AG09309 (cell line): ENCODE measurements around the gene LRRC26.

ENCODE experiments used
- DNase-seq: peaks from one replicate; pipeline ENCODE4 v3.0.0-alpha.2; 2010; ENCODE audit warnings: low read depth
- H3K4me3 ChIP-seq: 2 replicates; pipeline ENCODE4 v1.5.1; 2011; ENCODE audit warnings: mild to moderate bottlenecking, low read depth, low read length, moderate library complexity; ENCODE audit not compliant: control insufficient read depth
- TF ChIP-seq, protein P1 (sequence below): IDR thresholded peaks from 2 replicates; pipeline ENCODE4 v1.5.1; 2011; ENCODE audit warnings: mild to moderate bottlenecking, low read depth, low read length, inconsistent platforms; ENCODE audit not compliant: insufficient read depth, control insufficient read depth; ENCODE audit errors: missing control alignments

The LRRC26 gene

DNA sequence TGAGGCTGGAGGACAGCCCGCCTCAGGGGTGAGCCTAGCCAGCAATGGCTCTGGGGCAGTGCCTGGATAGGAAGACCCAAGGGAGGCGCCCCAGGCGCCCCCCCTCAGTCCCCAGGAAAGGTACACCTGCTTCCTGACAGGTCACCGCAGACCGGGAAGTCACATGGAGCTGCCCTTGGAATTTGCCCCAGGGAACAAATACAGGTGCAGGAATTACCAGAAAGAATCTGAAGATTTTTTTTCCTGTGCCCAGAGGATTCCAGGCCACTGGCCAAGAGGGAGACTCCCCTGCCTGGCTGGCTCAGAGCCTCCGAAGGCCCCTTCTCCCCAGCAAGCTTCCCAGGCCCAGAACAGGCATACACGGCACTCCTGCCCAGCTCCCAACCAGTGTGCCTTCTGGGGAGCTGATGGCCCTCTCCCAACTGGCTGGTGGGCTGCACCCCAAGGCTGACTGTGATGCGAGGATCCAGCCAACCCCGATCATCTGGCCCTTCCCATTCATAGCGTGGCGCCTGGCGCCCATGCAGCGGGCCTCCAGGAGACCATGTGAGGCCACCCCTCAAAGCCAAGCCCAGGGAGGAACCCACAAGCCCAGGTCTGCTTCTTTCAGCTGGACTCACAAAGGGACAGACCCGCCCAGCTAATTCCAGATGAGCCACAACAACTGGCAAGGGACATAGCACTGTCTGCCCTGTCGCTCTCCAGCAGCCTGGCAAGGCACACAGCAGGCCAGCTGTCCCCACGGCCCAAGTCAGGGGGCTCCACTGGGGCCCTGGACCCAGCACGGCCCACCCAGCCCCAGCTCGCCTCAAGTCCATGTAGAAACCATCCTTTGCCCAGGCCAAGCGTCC lies 28.4 kb upstream of the LRRC26 start:
- TF ChIP-seq, protein P1, sequence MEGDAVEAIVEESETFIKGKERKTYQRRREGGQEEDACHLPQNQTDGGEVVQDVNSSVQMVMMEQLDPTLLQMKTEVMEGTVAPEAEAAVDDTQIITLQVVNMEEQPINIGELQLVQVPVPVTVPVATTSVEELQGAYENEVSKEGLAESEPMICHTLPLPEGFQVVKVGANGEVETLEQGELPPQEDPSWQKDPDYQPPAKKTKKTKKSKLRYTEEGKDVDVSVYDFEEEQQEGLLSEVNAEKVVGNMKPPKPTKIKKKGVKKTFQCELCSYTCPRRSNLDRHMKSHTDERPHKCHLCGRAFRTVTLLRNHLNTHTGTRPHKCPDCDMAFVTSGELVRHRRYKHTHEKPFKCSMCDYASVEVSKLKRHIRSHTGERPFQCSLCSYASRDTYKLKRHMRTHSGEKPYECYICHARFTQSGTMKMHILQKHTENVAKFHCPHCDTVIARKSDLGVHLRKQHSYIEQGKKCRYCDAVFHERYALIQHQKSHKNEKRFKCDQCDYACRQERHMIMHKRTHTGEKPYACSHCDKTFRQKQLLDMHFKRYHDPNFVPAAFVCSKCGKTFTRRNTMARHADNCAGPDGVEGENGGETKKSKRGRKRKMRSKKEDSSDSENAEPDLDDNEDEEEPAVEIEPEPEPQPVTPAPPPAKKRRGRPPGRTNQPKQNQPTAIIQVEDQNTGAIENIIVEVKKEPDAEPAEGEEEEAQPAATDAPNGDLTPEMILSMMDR = no peak
- peak overlapping the region; percentile 42 for H3K4me3 ChIP-seq
- no peak for DNase-seq

DNA sequence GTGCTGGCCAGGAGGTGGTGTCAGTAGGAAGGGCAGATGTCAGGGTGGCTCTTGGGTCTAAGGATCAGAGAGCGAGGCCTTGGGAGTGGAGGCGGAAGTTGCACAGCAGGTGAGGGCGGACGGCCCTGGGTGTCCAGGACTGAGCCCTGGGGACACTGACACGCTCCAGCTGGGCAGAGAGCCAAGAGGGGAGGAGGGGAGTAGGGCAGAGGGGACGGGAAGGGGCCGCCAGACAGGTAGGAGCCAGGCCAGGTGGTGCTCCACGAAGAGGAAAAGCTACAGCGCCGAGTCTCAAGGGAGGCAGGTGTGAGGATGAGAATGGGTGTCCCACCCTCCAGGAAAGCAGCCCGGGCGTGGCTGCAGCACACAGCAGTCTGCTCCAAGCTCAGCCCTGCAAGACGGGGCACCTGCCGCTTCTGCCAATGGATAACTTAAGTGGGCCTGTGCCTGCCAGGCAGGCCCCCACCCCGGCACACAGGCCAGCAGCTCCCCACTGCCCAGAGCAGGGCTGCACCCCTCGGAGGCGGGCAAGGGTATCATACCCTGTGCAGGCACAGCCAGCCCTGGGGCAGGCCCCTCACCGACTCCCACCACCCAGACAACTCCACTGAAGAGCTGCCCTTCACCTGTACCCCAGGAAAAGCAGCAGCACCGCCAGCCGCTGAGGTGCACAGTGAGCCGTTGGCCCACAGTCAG lies 25.8 kb upstream of the LRRC26 start:
- TF ChIP-seq, protein P1 = no peak
- H3K4me3 ChIP-seq = no peak overlapping the region
- no peak for DNase-seq

DNA sequence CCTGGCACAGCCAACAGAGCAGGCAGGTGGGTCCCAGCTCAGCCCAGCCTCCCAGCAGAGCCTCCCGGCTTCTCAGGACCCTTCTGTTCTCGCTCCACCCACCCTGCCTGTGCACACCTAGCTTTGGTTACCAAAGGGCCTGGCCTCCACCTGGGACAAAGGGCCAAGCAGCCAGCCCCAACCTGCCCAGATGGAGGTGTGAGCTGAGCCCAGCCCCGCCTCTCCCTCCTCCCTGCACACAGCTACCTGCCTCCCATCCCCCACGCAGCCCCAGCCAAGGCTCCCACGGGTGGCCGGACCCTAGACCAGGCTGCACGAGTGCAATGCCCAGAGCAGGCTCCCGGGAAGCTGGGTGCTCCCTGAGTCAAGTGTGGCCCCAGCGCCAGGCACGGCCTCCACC lies 25.1 kb upstream of the LRRC26 start:
- H3K4me3 ChIP-seq = no peak overlapping the region
- DNase-seq = no peak
- TF ChIP-seq, protein P1 = no peak

DNA sequence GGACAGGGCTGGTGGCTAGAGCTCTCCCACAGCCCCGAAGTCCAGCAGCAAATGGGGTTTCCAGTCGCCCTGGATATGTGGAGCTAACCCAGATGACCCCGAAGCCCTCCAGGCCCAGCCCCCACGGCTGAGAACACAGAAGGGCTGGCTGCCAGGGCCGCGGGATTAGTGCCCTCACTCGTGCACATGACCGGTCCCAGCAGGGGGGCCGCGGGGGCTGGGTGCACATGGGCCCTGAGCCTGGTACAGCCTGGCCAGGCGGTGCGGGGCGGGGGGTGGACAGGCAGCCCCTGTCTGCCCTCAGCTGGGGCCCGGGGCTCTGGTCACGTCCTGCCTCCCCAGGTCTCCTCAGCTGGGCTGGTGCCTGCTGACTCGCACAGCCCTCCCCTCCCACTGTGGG lies 24.5 kb upstream of the LRRC26 start:
- H3K4me3 ChIP-seq = no peak overlapping the region
- no peak for DNase-seq
- TF ChIP-seq, protein P1 = no peak

DNA sequence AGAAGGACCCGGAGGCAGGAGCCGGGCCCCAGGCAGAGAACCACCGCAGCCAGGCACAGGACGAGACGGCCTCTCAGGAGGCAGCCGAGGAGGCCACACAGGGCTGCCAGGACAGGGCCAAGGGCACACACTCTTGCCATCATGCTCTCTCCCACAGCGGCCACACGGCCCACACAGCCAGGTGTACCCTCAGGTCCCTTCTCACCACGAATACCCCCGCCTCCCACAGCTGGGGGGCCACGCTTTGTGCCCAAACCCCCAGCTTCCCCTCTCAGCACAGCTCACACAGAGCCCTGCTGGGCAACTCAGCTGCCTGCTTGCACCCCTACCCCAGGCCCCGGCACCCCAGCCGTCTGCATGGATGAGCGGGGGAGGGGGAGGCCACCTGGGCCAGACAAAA lies 23.9 kb upstream of the LRRC26 start:
- TF ChIP-seq, protein P1 = no peak
- H3K4me3 ChIP-seq = no peak overlapping the region
- no peak for DNase-seq

DNA sequence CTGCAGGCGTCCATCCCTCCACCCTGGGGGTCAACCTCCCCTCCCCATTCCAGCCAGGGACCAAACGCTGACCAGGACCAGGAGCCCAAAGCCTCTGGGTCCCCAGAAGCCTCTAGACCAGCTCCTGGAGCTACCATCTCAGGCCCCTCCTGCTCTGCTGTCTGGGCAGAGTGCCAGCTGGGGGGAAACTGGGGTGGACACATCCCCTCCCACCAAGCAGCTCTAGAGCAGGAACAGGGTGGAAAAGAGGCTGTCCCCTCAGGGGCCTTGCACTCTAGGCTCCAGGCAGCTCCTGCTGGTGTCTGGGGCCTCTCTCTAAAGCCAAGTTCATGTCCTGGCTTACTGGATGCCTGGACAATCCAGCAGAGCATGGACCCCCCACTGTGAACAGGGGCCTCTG lies 23.0 kb upstream of the LRRC26 start:
- DNase-seq = no peak
- H3K4me3 ChIP-seq = no peak overlapping the region
- TF ChIP-seq, protein P1 = no peak
